ENCODE data around the gene E2F4.

The E2F4 gene

DNA sequence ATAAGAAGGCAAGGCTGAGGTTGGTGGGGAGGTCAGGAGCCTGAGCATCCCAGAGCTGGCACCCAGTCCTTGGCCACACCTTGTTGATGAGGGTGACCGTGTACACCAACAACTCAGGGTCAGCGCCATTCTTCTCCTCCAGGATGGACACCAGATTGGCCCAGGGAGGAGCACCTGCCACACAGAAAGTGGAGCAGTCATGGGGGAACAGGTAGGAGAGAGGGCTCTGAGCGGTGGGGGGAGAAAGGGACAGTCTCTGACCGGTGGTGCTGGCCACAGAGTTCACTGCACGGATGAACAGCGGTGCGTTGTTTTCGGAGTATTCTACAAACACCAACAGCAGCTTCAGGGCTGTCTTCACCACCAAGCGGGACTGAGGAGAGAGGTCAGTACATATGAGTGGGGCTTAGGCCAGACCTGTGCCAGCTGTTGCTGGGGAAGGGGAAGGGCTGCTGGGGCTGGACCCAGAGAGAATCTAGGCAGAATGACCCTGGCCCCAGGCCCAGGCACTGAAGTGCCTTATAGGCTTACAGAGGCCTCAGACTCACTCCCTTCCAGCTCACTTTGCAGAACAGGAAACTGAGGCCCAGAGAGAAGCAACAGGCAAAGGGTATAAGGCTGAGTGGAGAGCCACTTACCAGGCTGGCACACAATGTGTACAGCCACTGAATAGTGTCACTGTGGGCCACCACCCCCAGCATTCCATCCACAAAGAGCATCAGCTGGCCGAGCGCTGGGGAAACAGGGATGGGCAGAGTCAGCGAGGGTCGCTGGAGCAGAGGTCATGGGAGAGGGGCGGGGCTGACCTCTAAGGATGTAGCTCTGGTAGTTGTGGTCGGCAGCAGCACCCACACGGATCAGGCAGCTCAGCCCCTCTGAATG, 45.7 kb downstream of the E2F4 start:
- FAIRE-seq = no peak

GRCh38 chr16:67238278-67238575, 46.3 kb downstream of the E2F4 start:
- no peak for FAIRE-seq

DNA sequence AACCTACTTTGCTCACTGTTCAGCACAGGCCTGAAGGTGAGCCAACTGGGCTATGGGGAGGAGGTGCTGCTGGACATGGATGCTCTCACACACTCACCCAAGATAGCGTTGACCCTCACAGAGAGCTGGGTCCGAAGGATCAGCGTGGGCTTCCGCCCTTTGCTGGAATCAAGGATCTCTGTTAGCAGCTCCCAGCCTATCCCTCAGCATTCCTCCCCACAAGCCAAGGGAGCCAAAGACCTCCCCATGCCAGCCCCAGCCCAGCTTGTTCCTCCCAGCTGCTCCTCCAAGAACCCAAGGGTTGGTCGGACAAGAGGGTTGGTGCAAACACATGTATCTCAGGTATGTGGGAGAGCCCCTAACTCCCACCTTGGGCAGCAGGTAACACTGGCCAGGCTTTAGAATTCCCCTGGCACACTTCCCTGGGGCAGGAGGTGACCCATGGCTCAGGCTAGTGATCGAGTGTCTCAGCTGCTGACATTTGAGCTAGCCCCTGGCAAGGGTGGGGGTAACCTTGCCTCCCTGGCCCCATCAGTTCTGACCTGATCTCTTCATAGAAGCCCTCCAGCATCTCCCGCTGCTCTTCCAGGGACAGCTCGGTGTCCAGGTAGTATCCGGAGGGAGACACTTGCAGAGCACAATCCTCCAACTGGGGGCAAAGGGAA, 47.0 kb downstream of the E2F4 start:
- no peak for FAIRE-seq

DNA sequence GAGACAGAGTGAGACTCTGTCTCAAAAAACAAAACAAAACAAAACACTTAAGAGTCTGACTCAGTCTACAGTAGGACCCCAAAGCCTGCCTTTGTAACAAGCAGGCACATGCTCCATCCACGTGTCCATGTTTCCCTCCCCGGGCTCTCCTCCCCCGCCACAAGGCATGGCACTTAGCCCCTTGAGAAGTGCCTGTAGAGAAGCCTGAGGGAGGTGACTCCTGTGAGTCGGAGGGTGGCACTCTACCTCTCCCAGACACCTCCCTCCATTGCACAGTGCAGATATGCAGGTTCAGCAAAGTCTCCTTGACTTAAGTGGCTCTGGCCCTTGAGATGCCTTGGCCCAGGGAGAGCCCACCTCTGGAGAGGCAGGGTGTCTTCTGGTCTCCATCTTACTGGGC, 48.6 kb downstream of the E2F4 start:
- FAIRE-seq = no peak

- no peak for FAIRE-seq
Observed at GRCh38 chr16:67241008-67241900, 49.3 kb downstream of the E2F4 start.

DNA sequence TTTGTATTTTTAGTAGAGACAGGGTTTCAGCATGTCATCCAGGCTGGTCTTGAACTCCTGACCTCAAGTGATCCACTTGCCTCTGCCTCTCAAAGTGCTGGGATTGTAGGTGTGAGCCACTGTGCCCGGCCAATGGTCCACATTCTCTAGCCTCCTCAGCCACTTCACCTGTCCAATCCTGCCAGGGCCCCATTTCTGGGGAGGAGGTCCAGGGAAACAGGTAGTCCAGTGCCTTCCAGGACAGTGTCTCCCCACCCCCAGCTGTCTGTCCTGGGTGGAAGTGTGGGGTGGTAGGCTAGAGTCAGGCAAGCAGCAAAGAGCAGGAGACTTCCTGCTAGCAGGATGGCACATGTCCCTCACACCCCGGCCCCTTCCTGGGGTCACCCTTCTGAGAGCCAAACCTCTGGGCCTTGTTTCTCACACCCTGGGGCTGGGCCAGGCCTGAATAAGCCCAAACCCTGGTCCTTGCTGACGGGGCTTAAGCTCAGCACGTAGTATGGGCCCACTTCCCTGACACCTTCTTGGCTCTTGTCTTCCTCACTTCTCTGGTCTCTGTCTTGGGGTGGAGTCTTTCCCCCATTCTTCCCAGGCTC, 50.3 kb downstream of the E2F4 start:
- no peak for FAIRE-seq

- FAIRE-seq = no peak
Observed at GRCh38 chr16:67243481-67243880, 51.5 kb downstream of the E2F4 start.

- no peak for FAIRE-seq
Observed at GRCh38 chr16:67244387-67245185, 52.6 kb downstream of the E2F4 start.

GRCh38 chr16:67245186-67245585, 53.2 kb downstream of the E2F4 start:
- no peak for FAIRE-seq

DNA sequence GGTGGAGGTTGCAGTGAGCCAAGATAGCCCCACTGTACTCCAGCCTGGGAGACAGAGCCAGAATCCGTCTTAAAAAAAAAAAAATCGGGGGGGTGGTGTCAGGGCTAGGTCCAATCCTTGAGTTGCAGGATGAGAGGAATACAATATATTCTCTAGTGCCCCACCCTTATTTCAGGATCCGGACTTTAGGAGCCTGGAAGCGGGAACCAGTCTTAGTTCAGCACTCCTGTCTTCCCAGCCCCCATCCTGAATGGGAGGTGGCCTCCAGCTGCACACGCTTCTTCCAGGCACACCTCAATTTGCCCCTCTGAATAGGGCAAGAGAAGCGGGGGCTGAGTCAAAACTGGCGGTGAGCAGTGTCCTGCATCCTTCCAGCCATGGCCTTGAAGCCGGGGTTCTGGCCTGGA, 53.7 kb downstream of the E2F4 start:
- FAIRE-seq = no peak

GRCh38 chr16:67246081-67246755, 54.3 kb downstream of the E2F4 start:
- FAIRE-seq = no peak

DNA sequence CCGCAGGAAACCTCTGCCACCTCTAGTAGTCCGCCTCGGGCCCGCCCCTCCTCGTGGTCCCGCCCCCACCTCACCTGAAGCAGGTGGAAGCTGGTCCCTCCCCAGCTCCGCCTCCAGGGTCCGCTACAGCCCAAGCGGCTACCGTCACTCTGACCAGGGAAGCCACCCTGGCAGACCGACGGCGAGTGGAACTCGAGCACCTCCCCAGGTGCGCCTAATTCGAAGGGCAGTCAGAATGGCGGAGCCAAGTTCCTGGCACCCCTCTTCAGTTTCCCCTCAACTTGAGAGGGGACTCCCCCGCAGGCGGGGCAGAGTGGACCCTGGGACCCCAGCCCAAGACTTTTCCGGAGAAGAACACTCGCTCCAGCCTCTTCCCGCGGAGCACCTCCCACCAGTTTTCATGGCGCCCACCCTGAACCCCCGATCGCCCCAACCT, 54.8 kb downstream of the E2F4 start:
- no peak for FAIRE-seq

DNA sequence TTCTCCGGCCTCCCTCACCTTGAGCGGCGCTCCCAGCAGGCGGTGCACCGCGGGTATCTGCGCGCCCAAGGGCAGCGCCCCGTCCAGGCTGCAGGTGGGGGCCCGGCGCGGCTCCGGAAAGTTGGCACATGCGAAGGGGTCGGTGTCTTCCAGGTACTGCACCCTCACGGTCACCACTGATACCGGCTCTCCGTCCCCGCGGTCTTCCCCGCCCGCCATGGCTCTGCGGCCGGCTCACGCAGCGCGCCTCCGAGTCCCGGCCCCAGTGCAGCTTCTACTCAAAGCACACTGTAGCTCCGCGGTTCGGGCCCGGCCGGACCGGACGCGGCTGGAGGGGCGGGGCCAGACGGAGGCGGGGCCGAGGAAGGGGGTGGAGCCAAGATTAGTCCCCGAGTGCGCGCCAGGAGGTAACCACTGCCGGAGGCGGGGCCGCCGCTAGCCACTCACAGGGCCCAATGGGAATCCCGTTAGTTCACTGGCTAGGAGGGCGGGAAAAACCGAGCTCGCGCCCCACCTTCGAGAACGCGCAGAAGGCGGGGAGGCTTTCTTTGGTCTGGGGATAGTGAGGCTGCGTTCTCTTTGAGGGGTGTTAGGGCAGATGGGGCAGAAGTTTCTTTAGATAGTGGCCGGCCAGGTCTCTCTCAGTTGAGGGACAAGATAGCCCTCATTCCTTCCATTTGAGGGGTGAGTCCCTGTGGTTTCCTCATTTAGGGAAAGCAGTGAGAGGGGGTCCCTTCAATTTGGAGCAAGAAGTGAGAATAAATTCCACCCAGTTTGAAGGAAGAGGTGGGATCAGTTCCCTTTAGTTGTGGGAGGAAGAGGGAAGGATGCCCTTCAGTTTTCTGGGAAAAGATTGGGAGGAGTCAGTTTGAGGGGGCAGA, 55.5 kb downstream of the E2F4 start, which contains the start of gene FHOD1:
FHOD1 (minus strand) TSS at position 290 of the 881 bp plus-strand sequence; CDS start at position 219, 71 bp downstream.
- peak; percentile 46 for FAIRE-seq

- no peak for FAIRE-seq
Observed at GRCh38 chr16:67248073-67248400, 56.1 kb downstream of the E2F4 start.

All from TTC549 (cell line).